ENCODE results near the gene LBP.

GRCh38 chr20:38311491-38311890 is 34.8 kb upstream of the LBP start:
- TF ChIP-seq CTCF (IDR thresholded peaks at IDR 0.05) (no peak), POLR2AphosphoS5 (IDR thresholded peaks at IDR 0.05) (no peak), POLR2A (IDR thresholded peaks at IDR 0.05) (no peak)

All from sigmoid colon (tissue), 4 donors.